GM19463 (cell line): ENCODE data around the gene ABR.
"Not testable (repeated sequence)": the region's sequence is repeated elsewhere in the genome, so short reads cannot be mapped to it uniquely, and the experiment has no call there.

Experiments used
- ATAC-seq: cut with Tn5 transposase; IDR thresholded peaks from one replicate; pipeline ENCODE4 v1.9.1; 2021; ENCODE audit warnings: mild to moderate bottlenecking, moderate library complexity; ENCODE audit not compliant: unreplicated experiment

The ABR gene

GRCh38 chr17:1000597-1001461, 179.0 kb downstream of the ABR start:
- no peak for ATAC-seq

GRCh38 chr17:998111-998510, 181.7 kb downstream of the ABR start:
- ATAC-seq: no peak

GRCh38 chr17:996554-997344, 183.0 kb downstream of the ABR start, which contains the start of gene TIMM22:
Gene TIMM22, plus strand, starts transcription at chr17:997129. Its CDS starts 14 bp downstream, at chr17:997143.
- ATAC-seq: peak; percentile 90

- ATAC-seq: not testable (repeated sequence)
These were observed 184.5 kb downstream of the ABR start for GRCh38 chr17:995324-995723.

- no peak for ATAC-seq
These were observed 186.8 kb downstream of the ABR start for GRCh38 chr17:992933-993332.

GRCh38 chr17:988561-988960, 191.2 kb downstream of the ABR start:
- ATAC-seq: no peak

- no peak for ATAC-seq
These were observed 191.8 kb downstream of the ABR start for GRCh38 chr17:987931-988330.

GRCh38 chr17:986322-986929, 193.4 kb downstream of the ABR start:
- no peak for ATAC-seq

- ATAC-seq: no peak
These were observed 195.9 kb downstream of the ABR start for GRCh38 chr17:983921-984320.

GRCh38 chr17:981292-981658, 198.5 kb downstream of the ABR start:
- ATAC-seq: no peak

- ATAC-seq: no peak
These were observed 199.1 kb downstream of the ABR start for GRCh38 chr17:980406-981291.

GRCh38 chr17:979539-980405, 200.0 kb downstream of the ABR start, which contains the start of gene NXN:
Gene NXN, minus strand, starts transcription at chr17:979776.
- ATAC-seq: peak; percentile 72

- ATAC-seq: no peak
These were observed 200.6 kb downstream of the ABR start for GRCh38 chr17:979212-979538.

GRCh38 chr17:978103-979093, 201.4 kb downstream of the ABR start:
- ATAC-seq: no peak

- no peak for ATAC-seq
These were observed 202.6 kb downstream of the ABR start for GRCh38 chr17:977166-977565.

- ATAC-seq: no peak
These were observed 203.5 kb downstream of the ABR start for GRCh38 chr17:976312-976711.

GRCh38 chr17:975371-975915, 204.3 kb downstream of the ABR start:
- no peak for ATAC-seq

GRCh38 chr17:974778-975177, 205.0 kb downstream of the ABR start:
- not testable (repeated sequence) for ATAC-seq
